HepG2 (cell line): Measurements from ENCODE around the gene RASD1. TPM values are rescaled to one million over a fixed set of nuclear protein-coding genes. Genes with fewer than 3 reads are reported as not detected.
A peak's percentile ranks its signal among the peaks of the same experiment; 100 is the strongest.

Source experiments
- ATAC-seq: fragments of 200-7000 bp; cut with Tn5 transposase; 3 replicates; pipeline ENCODE4 v1.9.1; 2020; ENCODE audit warnings: mild to moderate bottlenecking, moderate library complexity
- BruUV-seq: library from RNA; stranded (reverse); fragments of 400-500 nt; replicated peaks from 2 replicates; lab custom pipeline; 2021; lab: Mats Ljungman, UMichigan
- CTCF ChIA-PET: fragments of 300-600 bp; formaldehyde crosslinking; extraction: SDS; loops from one replicate; lab custom pipeline; 2021; ENCODE audit warnings: low total read pairs, inconsistent platforms, low intra/inter-chr PET ratio; lab: Yijun Ruan, JAX
- POLR2A ChIA-PET: fragments of 350-600 bp; sonication (Branson Sonifier 250); formaldehyde crosslinking; loops from one replicate; lab custom pipeline; 2020; ENCODE audit warnings: antibody characterized with exemption, inconsistent platforms; lab: Yijun Ruan, JAX
- DNase-seq: peaks from one replicate; pipeline ENCODE4 v3.0.0-alpha.2; 2015; ENCODE audit warnings: low spot score
- FAIRE-seq: peaks from 3 replicates; lab custom pipeline; 2011; peaks lifted over from hg19 to GRCh38; lab: Jason Lieb, UNC
- H2AFZ ChIP-seq: one replicate; pipeline ENCODE4 v1.6.1; 2011; ENCODE audit warnings: low read length, inconsistent platforms
- H3K27ac ChIP-seq: fragments of 300-600 bp; 3 replicates; pipeline ENCODE4 v1.8.0; 2011; ENCODE audit warnings: mixed run types, mild to moderate bottlenecking, mixed read lengths, low read length, inconsistent platforms; ENCODE audit not compliant: insufficient read depth; ENCODE audit errors: extremely low read length
- H3K27me3 ChIP-seq, 2 experiments: fragments of 200-600 bp in 1 of 2; 2 replicates in 1 of 2; 3 replicates in 1 of 2; pipeline versions ENCODE4 v1.6.0 to v1.8.0; 2011; ENCODE audit warnings: low read length in 2 of 2, mild to moderate bottlenecking in 2 of 2, moderate library complexity in 2 of 2, inconsistent platforms in 1 of 2; ENCODE audit not compliant: insufficient read depth in 2 of 2, control insufficient read depth in 1 of 2
- H3K36me3 ChIP-seq, 2 experiments: fragments of 200-600 bp in 1 of 2; replicated peaks in 1 of 2; 2 replicates in 1 of 2; 3 replicates in 1 of 2; pipeline versions ENCODE4 v1.5.1 to v1.8.0; 2011; ENCODE audit warnings: low read length in 2 of 2, inconsistent platforms in 1 of 2; ENCODE audit not compliant: insufficient read depth in 2 of 2, control insufficient read depth in 1 of 2
- H3K4me1 ChIP-seq: 2 replicates; pipeline ENCODE4 v1.5.1; 2012; ENCODE audit warnings: low read length, inconsistent platforms; ENCODE audit not compliant: insufficient read depth
- H3K4me2 ChIP-seq: 2 replicates; pipeline ENCODE4 v1.6.0; 2011; ENCODE audit warnings: low read depth, low read length, inconsistent platforms
- H3K4me3 ChIP-seq, 3 experiments: fragments of 200-600 bp in 1 of 3; sonication (generic), shearing (Covaris generic) in 1 of 3; replicated peaks in 1 of 3; 2 replicates each; pipeline ENCODE4 v1.5.1; 2011 to 2016; ENCODE audit warnings: low read length in 3 of 3, inconsistent platforms in 2 of 3, low read depth in 2 of 3, mild to moderate bottlenecking in 2 of 3, control low read depth in 1 of 3, mixed read lengths in 1 of 3; ENCODE audit not compliant: insufficient read depth in 1 of 3
- H3K79me2 ChIP-seq: one replicate; pipeline ENCODE4 v1.6.1; 2011; ENCODE audit warnings: low read length, inconsistent platforms; ENCODE audit not compliant: insufficient read depth
- H3K9ac ChIP-seq: 2 replicates; pipeline ENCODE4 v1.6.0; 2011; ENCODE audit warnings: mild to moderate bottlenecking, low read depth, low read length, inconsistent platforms; ENCODE audit not compliant: insufficient read depth
- H3K9me3 ChIP-seq: 2 replicates; pipeline ENCODE4 v1.5.1; 2012; ENCODE audit warnings: mild to moderate bottlenecking, low read length
- H4K20me1 ChIP-seq: 2 replicates; pipeline ENCODE4 v1.6.0; 2011; ENCODE audit warnings: inconsistent platforms, mild to moderate bottlenecking, low read length, moderate library complexity; ENCODE audit not compliant: insufficient read depth
- CBX5 ChIP-seq: sonication (generic); formaldehyde crosslinking; IDR thresholded peaks from 2 replicates; pipeline ENCODE4 v1.4.0; 2020; ENCODE audit warnings: missing genetic modification reagents, borderline replicate concordance
- CC2D1A ChIP-seq: sonication (generic); formaldehyde crosslinking; IDR thresholded peaks from 2 replicates; pipeline ENCODE4 v1.8.1; 2023; ENCODE audit warnings: mild to moderate bottlenecking, missing genetic modification reagents
- EEA1 ChIP-seq: sonication (generic); formaldehyde crosslinking; IDR thresholded peaks from 2 replicates; pipeline ENCODE4 v1.5.1; 2020; ENCODE audit warnings: mild to moderate bottlenecking, missing genetic modification reagents, borderline replicate concordance
- REPIN1 ChIP-seq: sonication (generic); formaldehyde crosslinking; IDR thresholded peaks from 2 replicates; pipeline ENCODE4 v1.8.0; 2022; ENCODE audit warnings: missing genetic modification reagents, low read depth, mild to moderate bottlenecking, borderline replicate concordance
- ZNF768 ChIP-seq: sonication (generic); formaldehyde crosslinking; IDR thresholded peaks from 2 replicates; pipeline ENCODE4 v1.4.0; 2020; ENCODE audit warnings: missing genetic modification reagents
- WGBS: methylation state at CpG from one replicate; pipeline ENCODE4 v1.1.6; 2017; ENCODE audit warnings: low lambda C conversion rate; 5-methylcytosine and 5-hydroxymethylcytosine counted together
- in situ Hi-C: cut with HindIII; loops from 2 replicates; pipeline ENCODE4 v1.10.0; 2017; ENCODE audit warnings: low pct_unique_long_range_greater_than_20kb; ENCODE audit not compliant: extremely low pct_ligation_motif_present
- intact Hi-C: fragments of 100-400 bp; cut with micrococcal nuclease; formaldehyde crosslinking; loops from one replicate; pipeline ENCODE4 v1.10.0; 2022; ENCODE audit not compliant: unreplicated experiment
- polyA plus RNA-seq, 8 experiments: library from polyadenylated mRNA; depleted of rRNA in 3 of 8; stranded (reverse) in 7 of 8; unstranded in 1 of 8; fragments of >200 nt; fragmentation: Illumina TruSeq in 4 of 8; extraction: Trizol in 4 of 8; gene quantifications; 2 replicates each; pipeline versions ENCODE4 v1.2.1 to v1.2.3, GENCODE V29; 2011 to 2016; ENCODE audit warnings: low read depth in 4 of 8, missing spikeins in 1 of 8, mixed read lengths in 1 of 8; ENCODE audit not compliant: insufficient read depth in 1 of 8
- total RNA-seq, 5 experiments: library from RNA; depleted of rRNA; stranded (reverse); fragments of >200 nt; fragmentation: Illumina TruSeq; extraction: Trizol; gene quantifications; 2 replicates each; pipeline ENCODE4 v1.2.3, GENCODE V29; 2016; ENCODE audit warnings: low read depth in 1 of 5
- TF ChIP-seq, protein P1 (sequence below): sonication (generic); formaldehyde crosslinking; IDR thresholded peaks from 2 replicates; pipeline ENCODE4 v1.5.1; 2020; ENCODE audit warnings: mild to moderate bottlenecking, missing genetic modification reagents
- TF ChIP-seq, protein P2 (sequence below): sonication (generic); formaldehyde crosslinking; IDR thresholded peaks from 2 replicates; pipeline ENCODE4 v1.5.0; 2020; ENCODE audit warnings: mild to moderate bottlenecking, missing genetic modification reagents, moderate library complexity

The RASD1 gene
- total and polyA plus RNA-seq, 2 of the 13 experiments (the other 11 are each of a cell fraction or from before 2014, with no cell fraction given): 1.6 to 4.2 TPM

DNA sequence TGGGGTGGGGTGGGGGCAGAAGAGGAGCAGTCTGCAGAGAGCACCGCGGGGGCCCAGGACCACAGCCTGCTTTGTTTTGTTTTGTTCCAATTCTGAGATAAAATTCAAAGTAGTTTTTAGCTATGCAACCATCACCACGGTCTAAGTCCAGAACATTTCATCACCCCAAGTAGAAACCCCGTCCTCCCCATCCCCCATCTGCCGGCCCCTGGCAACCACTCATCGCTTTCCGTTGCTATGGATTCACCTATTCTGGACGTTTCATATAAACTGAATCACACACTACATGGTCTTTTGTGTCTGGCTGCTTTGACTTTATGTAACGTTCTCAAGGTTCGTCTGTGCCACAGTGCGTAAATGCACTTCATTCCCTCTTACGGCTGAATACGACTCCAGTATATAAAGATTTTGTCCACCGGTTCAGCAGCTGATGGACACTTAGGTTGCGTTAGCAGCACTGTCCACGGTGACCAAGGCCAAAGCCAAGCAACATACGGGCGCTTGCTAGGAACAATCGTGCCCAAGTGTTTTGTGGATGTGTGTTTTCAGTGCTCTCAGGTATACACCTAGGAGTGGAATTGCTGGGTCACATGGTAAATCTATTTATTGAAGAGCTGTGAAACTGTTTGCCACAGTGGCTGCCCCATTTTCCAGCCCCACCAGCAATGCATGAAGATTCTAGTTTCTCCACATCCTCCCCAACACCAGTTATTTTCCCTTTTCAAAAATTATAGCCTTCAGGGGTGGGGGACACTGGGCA, 27.7 kb upstream of the RASD1 start (continued):
- TF ChIP-seq, protein P1, sequence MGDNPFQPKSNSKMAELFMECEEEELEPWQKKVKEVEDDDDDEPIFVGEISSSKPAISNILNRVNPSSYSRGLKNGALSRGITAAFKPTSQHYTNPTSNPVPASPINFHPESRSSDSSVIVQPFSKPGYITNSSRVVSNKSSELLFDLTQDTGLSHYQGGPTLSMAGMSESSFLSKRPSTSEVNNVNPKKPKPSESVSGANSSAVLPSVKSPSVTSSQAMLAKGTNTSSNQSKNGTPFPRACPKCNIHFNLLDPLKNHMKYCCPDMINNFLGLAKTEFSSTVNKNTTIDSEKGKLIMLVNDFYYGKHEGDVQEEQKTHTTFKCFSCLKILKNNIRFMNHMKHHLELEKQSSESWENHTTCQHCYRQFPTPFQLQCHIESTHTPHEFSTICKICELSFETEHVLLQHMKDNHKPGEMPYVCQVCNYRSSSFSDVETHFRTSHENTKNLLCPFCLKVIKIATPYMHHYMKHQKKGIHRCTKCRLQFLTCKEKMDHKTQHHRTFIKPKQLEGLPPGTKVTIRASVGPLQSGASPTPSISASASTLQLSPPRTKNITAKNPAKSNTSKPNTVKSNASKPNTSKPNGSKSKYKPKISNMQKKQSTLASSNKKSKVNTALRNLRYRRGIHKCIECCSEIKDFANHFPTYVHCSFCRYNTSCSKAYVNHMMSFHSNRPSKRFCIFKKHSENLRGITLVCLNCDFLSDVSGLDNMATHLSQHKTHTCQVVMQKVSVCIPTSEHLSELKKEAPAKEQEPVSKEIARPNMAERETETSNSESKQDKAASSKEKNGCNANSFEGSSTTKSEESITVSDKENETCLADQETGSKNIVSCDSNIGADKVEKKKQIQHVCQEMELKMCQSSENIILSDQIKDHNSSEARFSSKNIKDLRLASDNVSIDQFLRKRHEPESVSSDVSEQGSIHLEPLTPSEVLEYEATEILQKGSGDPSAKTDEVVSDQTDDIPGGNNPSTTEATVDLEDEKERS: no peak
- TF ChIP-seq, all 625 proteins: peak for 0

DNA sequence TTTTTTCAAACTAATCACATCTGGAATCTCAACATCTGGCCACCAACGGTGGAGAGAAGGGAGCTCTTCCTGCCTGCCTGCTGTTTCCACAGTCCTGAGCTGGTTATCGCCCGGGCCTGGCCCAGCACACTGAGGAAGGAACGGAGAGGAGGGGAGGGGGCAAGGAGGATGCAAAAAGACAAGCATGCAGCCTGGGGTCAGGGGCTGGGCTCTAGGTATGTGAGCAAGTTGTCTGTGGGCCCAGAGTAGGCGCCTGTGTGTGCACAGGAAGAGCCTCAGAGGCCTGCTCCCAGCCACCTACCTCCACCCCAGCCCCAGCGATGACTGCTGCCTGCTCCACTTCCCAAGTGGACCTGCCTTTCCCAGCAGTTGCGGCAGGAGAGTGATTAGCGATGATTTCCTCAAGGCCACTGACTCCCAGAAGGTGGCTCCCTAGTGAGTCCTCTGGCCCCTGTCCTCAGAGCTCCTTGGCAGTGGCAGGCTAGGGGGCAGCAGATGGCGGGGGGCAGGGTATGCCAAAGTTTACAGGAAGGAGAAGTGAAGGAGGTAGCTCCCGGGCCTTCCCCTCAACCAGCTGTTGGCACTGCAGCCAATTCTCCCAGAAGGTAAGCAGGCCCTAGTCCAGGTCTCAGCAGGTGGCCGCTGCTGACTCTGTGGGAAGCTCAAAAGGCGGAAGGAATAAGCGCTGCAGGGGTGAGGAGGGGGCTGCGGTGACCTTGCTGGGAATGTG, 27.0 kb upstream of the RASD1 start:
- intact Hi-C loops (no loop called here), in situ Hi-C loops (no loop called here)
- no peak for TF ChIP-seq CBX5
- peak; percentile 33; the same call in 1 of the 2 replicates for TF ChIP-seq ZNF768
- no peak for TF ChIP-seq REPIN1 (CRISPR knock-in tag)
- TF ChIP-seq CC2D1A (CRISPR knock-in tag): no peak
- TF ChIP-seq, protein P2, sequence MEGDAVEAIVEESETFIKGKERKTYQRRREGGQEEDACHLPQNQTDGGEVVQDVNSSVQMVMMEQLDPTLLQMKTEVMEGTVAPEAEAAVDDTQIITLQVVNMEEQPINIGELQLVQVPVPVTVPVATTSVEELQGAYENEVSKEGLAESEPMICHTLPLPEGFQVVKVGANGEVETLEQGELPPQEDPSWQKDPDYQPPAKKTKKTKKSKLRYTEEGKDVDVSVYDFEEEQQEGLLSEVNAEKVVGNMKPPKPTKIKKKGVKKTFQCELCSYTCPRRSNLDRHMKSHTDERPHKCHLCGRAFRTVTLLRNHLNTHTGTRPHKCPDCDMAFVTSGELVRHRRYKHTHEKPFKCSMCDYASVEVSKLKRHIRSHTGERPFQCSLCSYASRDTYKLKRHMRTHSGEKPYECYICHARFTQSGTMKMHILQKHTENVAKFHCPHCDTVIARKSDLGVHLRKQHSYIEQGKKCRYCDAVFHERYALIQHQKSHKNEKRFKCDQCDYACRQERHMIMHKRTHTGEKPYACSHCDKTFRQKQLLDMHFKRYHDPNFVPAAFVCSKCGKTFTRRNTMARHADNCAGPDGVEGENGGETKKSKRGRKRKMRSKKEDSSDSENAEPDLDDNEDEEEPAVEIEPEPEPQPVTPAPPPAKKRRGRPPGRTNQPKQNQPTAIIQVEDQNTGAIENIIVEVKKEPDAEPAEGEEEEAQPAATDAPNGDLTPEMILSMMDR (CRISPR knock-in tag): 0 out of 2 replicates have a peak, but pooled peaks have one; percentile 15
- TF ChIP-seq EEA1 (CRISPR knock-in tag): no peak
- Histone ChIP-seq H3K27ac (no peak overlapping the region), H3K4me1 (no peaks in the 10 kb centered on the region), H3K79me2 (no peaks in the 10 kb centered on the region), H3K9ac (no peak overlapping the region), H3K4me2 (no peak overlapping the region), H3K4me3 (no peak overlapping the region), H3K9me3 (no peaks in the 10 kb centered on the region), H3K27me3 (no peaks in the 10 kb centered on the region), H4K20me1 (peaks cover 11% of the 10 kb centered on the region; the same call in 1 of the 2 replicates), H2AFZ (no peak overlapping the region), H3K36me3 (peaks cover 3 to 4% of the 10 kb centered on the region in 2 experiments; a peak in 2 of 5 replicates)
- FAIRE-seq (no peak), ATAC-seq (no peak), DNase-seq (no peak)
- POLR2A ChIA-PET: interaction anchor here (0.7 to 1.1 kb wide), 2 partner anchors 27 to 49 kb away, joined by 3 read pairs; partner anchors contain the start of gene RASD1
- no TSS peak for BruUV-seq
- CTCF ChIA-PET: no interaction called here
- WGBS: 88% methylated on average over 12 of the region's 14 CpGs
